GM21526 (cell line): ENCODE results near the gene SORCS2.

ENCODE experiments used
- ATAC-seq: cut with Tn5 transposase; IDR thresholded peaks from one replicate; pipeline ENCODE4 v1.9.1; 2021; ENCODE audit warnings: moderate library complexity; ENCODE audit not compliant: unreplicated experiment, low FRiP score

Gene SORCS2

DNA sequence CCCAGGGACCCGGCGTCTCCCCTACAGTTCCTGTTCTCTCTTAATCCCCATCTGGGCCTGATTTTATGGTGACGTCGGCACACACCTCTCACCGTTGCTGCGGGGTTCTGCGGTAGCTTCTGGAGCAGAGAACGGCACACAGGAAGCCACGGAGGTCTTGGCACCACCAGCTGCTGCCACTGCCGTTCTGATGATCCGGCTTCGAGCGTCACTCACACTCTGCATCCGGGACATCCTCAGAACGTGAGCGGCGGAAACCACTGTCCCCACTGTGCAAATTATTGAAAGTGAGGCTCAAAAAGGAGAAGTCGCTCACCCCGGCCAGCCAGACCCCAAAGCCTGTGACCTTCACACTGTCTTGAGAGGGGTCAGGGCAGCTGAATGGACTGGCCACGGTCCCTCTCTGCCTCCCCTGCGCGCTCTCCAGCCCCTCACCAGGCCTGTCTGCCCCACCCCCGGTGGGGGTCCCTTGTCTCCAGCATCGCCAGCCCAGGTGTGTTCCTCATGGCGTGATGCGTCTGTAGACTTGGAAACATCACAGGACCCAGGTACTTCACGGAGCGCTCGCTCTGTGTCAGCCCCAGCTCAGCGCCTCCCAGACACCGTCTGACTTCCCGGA, 546.2 kb downstream of the SORCS2 start:
- ATAC-seq: no peak

DNA sequence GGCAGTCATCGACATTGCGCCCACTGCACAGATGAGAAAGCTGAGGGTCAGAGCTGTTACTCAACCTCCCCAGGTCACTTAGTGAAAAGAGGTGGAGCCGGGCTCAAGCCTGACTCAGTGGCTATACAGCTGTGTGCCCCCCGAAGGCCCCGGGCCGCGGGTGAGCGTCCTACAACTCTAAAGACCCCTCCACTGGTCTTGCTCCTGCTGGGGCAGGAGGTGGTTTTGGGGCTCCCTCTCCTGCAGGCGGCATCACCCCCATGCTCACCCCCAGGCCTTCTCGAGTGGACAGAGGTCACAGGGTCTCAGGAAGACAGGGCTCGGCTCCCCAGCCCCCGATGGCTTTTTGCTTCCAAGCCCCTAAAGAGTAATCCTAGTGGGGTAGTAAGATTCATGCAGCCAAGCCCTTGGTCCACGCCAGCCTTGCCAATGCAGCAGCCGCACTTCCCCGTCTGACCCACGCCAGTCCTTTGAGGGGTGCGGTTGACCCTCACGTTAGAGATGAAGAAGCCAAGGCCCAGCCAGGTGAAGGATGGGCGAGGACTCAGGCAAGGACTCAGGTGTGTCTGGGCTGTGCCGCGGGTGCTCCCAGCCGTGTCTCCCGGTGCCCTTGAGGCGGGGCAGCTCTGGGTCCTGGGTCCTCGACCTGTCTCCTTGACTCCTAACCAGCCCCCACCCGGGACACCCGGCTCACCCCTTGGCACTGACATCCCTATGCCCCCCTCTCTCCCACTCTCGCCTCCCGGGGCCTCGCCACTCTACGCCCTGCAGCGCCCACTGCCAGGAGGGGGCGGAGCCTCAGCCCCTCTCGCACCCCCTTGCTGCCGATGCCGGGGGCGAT, 547.0 kb downstream of the SORCS2 start:
- no peak for ATAC-seq

DNA sequence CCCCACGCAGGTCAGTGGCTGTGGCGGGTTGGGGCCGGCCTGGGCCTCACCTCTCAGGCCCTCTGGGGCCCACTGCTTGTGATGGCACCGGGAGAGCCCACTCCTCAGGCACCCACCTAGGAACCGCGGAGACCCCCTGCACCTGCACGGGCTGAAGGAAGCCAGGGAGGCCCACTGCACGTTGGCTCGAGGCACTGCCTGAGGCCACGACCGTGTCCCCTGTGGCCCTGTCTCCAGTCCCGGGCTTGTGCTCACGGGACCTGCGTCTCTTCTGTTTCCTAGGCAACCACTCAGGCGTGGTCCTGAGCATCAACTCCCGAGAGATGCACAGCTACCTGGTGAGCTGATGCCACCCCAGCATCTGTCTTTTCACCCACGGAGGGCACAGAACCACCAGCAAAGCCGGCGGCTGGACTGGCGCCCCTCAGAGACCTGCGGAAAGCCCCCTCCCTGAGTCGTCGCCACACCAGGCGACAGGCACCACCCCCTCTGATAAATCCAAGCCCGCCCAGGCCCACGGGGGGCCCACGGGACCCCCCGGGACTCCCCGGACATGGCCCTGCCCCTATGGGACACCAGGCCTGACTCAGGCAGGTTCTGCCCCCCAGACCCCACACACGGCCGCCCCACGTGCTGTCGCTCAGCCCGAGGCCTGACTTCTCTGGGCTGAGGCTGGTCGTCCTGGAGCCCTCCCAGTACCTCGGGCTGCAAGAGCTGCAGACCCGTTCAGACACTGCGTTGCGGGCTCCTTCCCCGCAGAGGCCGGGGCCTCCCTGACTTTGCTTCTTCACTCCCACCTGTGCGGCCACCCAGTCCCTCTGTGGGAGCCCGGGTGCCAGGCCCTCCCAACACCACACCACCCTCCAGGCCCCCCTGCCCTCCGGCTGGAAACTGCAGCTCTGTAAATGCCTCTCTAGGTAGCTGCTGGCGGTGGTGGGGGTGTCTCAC, 547.9 kb downstream of the SORCS2 start:
- ATAC-seq: no peak

DNA sequence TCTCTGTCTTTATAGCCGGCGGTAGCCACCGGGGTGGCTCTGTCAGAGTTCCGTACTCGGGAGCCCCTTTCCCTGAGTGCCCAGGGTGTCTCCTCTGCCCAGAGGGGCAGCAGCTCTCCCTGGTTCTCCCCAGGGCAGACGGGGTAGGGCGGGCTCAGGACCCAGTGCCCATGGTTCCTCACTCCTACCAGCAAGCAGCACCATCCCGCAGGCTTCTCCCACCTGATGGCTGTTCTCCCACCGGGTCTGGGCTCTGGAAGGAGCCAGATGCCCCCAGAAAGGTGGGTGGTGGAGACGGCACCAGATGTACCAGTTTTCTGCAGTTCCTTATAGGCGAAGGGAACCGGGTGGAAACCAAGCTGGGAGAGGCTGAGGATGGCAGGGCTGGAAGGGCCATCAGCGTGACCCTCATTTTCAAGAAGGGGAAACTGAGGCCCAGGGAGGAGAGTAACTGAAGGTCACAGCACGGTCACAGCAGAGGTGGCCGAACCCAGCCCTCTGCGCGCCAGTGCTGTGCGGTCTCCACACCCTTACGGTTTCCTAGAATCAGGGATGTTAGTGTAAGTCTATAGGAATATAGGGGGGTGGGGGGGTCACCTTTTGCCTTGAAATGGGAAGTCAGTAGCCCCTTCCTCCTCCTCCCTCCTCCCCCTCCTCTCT, 548.7 kb downstream of the SORCS2 start:
- ATAC-seq: no peak

DNA sequence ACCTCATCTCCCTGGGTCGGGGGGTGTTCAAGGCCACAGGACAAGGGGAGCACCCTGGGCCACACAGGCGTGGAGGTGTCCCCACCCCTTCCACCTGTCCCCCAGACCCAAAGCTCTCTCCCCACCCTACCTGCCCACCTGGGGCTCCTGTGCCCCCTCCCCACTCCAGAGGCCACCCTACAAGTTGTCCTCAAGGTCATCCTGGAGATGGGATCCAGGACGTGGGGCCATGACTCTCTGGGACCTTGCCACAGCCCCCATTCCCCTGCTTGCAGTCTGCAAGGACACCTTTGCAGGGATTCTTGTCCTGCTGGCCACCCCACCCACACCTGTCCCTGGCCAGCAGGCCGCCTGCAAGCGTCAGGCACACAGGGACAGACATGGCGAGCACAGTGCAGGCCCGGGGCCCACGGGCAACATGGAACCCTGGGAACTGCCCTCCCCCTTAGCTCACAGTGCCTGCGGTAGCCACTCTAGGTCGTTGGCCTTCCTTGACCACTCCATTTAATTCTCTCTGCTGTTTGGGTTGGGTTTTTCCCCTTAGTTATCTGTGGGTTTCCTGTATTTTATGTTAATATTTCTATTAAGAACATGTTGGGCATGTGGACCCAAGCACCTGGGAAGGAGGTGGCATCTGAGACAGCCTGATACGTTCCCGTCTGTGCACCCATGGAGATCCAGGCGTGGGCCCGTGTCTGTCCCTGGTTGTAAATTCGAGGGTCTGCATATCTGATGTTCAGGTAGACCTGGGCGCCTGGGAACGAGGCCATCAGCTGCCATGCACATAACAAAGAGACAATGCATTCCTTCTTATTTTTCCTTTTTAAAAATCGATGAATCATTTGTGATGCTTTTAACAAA, 549.8 kb downstream of the SORCS2 start:
- ATAC-seq: no peak

- no peak for ATAC-seq
These were observed 550.5 kb downstream of the SORCS2 start for GRCh38 chr4:7742807-7743280.

GRCh38 chr4:7744142-7744804, 551.9 kb downstream of the SORCS2 start:
- no peak for ATAC-seq

DNA sequence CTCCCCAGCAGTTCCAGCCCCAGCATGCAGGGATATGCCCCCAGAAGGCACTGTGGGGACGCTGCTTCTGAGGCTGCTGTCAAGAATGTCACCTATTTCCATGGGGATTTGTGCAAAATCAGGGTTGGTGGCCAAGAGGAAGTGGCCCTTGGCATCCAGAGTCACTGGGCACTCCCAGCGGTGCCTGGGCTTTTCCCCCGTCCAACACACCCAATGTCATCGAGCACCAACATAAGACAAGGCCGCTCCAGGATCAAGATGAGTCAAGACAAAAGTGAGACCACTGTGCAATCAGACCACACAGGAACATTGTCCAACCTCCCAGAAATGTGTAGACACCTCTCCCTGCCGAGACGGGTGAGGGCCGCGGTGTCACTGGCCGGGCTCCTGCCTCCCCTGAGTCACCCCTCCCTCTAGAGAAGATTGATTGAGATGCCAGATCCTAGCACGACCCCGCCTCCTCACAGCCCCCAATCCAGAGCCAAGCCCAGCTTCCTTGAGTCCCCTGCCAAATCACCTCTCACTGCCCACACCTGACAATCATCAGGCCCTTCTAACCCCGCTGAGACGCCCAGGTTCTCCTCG, 553.1 kb downstream of the SORCS2 start:
- ATAC-seq: no peak

- ATAC-seq: no peak
These were observed 554.2 kb downstream of the SORCS2 start for GRCh38 chr4:7746351-7747061.

GRCh38 chr4:7747062-7747385, 554.7 kb downstream of the SORCS2 start:
- ATAC-seq: no peak

- ATAC-seq: no peak
These were observed 555.2 kb downstream of the SORCS2 start for GRCh38 chr4:7747566-7747965.

DNA sequence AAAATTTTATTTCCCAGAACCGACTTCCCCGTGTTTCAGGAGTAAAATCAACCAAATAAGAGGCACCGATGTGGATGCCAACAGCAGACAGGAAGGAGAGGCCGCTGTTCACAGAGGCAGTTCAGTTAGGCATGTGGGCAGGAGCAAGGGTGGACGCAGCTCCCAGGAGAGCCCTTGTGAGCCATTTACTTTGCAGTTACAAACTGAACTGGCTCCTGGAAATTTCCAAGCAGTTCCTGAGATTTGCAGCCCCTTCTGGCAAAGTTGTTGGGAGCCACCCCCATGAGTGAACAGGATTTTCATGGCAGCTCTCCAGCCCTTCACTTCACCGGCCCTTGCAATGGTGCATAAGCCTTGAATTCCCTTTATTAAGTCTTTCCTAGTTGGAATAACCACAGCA, 558.2 kb downstream of the SORCS2 start:
- no peak for ATAC-seq

GRCh38 chr4:7750972-7751371, 558.6 kb downstream of the SORCS2 start:
- no peak for ATAC-seq

DNA sequence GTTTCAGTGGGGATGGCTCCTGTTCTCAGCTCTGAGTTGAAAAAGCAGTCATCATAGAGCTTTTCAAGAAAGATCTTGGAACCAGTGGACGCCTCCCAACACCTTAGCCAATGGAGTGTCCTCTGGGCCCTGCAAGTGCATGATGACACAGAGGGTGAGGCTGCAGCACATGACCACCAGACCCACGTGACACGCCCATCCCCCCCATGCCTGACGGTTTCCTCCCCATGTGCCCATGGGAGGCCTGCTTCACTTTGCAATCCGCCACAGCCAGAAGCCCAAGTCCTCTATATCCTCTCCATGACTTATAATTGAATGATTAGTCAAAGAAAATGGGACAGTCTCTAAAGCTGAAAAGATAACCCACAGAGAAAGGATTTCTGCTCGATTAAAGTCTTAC, 560.3 kb downstream of the SORCS2 start:
- no peak for ATAC-seq

- no peak for ATAC-seq
These were observed 560.9 kb downstream of the SORCS2 start for GRCh38 chr4:7753271-7753670.

DNA sequence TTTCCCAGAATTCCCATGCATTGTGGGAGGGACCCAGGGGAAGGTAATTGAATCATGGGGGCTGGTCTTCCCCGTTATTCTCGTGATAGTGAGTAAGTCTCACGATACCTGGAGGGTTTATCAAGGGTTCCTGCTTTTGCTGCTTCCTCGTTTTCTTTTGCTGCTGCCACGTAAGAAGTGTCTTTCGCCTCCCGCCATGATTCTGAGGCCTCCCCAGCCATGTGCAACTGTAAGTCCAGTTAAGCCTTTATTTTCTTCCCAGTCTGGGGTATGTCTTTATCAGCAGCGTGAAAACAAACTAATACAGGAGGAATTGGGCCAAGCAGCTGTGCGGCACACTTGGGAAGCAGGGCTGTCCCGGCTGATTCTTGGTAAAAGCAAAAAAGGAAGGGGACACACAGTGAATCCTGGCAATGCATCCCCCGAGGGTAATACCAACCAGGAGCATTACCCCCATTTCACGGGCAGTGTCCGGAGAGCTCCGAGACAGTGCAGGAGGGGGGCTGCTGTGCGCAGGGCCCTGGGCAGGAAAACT, 561.7 kb downstream of the SORCS2 start:
- ATAC-seq: no peak

GRCh38 chr4:7754565-7755262, 562.4 kb downstream of the SORCS2 start:
- no peak for ATAC-seq
